ENCODE results near the gene CTBP1. TPM values are rescaled to one million over a fixed set of nuclear protein-coding genes. Genes with fewer than 3 reads are reported as not detected.

The CTBP1 gene
- polyA plus RNA-seq, 1 donor from 2014 or later: 325 TPM

DNA sequence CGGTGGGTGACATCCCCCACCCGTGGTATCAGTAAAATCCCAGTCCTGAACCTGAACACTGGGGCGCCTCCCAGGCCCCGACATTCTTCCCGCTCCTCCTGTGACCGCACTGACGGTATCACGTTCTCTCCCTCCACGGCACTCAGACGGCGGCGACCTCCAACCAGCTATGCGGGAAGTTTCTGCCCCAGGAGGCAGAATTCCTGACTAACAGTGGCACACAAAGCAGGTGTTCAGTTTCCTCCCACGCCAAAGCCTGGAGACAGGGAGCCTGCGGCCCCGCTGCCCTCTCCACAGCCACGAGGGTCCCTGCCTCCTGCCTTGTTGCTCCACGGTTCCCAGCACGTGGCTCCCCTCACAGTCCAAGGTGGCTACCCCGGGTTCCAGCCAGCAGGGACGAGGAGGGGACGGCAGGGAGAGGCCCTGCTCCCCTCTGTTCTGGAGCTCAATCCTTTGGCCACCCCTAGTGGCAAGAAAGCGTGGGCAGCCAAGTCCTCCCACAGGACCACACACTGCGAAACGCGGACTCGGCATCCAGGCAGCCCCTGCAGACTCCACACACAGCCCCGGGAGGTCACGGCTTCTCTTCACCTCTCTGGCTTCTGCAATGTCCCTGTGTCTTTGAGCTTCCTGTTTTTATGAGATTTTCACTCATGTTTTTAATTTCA, 15.2 kb downstream of the CTBP1 start:
- Histone ChIP-seq H3K9me3 (ENCODE audit: low read length) (no peaks in the 10 kb centered on the region), H3F3A (ENCODE audit: insufficient read depth, low read length, poor library complexity, severe bottlenecking) (no peaks in the 10 kb centered on the region), H2AFZ (ENCODE audit: low read depth, low read length) (no peak overlapping the region), H3K79me2 (replicated peaks; ENCODE audit: insufficient read depth, low read length) (peaks cover 20% of the 10 kb centered on the region), H3K36me3 (ENCODE audit: insufficient read depth, low read length) (peaks cover 4% of the 10 kb centered on the region), H3K9me2 (ENCODE audit: insufficient read depth, low read length) (no peaks in the 10 kb centered on the region), H3K4me3 (ENCODE audit: low read length) (peak overlapping the region; percentile 48), H3K9ac (ENCODE audit: low read length) (peak overlapping the region; percentile 53), H3K27me3 (ENCODE audit: insufficient read depth, low read depth, low read length) (no peaks in the 10 kb centered on the region), H3K27ac (ENCODE audit: low read length) (peak overlapping the region; percentile 60), H4K20me1 (ENCODE audit: insufficient read depth) (peaks cover 4% of the 10 kb centered on the region), H3K4me2 (ENCODE audit: low read length) (no peak overlapping the region)
- TF ChIP-seq TAF1 (IDR thresholded peaks at IDR 0.05; ENCODE audit: low read depth) (no peak), SMC3 (conservative IDR thresholded peaks at IDR 0.05; ENCODE audit: poor library complexity) (no peak), POLR2AphosphoS5 (IDR thresholded peaks at IDR 0.05) (no peak), EZH2 (IDR thresholded peaks at IDR 0.05; ENCODE audit: borderline replicate concordance, insufficient read depth, low read length, poor library complexity, severe bottlenecking) (no peak), MXI1 (conservative IDR thresholded peaks at IDR 0.05; ENCODE audit: poor library complexity, severe bottlenecking) (no peak)
- TF ChIP-seq, protein P1, sequence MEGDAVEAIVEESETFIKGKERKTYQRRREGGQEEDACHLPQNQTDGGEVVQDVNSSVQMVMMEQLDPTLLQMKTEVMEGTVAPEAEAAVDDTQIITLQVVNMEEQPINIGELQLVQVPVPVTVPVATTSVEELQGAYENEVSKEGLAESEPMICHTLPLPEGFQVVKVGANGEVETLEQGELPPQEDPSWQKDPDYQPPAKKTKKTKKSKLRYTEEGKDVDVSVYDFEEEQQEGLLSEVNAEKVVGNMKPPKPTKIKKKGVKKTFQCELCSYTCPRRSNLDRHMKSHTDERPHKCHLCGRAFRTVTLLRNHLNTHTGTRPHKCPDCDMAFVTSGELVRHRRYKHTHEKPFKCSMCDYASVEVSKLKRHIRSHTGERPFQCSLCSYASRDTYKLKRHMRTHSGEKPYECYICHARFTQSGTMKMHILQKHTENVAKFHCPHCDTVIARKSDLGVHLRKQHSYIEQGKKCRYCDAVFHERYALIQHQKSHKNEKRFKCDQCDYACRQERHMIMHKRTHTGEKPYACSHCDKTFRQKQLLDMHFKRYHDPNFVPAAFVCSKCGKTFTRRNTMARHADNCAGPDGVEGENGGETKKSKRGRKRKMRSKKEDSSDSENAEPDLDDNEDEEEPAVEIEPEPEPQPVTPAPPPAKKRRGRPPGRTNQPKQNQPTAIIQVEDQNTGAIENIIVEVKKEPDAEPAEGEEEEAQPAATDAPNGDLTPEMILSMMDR (IDR thresholded peaks at IDR 0.05; ENCODE audit: poor library complexity, severe bottlenecking): no peak

DNA sequence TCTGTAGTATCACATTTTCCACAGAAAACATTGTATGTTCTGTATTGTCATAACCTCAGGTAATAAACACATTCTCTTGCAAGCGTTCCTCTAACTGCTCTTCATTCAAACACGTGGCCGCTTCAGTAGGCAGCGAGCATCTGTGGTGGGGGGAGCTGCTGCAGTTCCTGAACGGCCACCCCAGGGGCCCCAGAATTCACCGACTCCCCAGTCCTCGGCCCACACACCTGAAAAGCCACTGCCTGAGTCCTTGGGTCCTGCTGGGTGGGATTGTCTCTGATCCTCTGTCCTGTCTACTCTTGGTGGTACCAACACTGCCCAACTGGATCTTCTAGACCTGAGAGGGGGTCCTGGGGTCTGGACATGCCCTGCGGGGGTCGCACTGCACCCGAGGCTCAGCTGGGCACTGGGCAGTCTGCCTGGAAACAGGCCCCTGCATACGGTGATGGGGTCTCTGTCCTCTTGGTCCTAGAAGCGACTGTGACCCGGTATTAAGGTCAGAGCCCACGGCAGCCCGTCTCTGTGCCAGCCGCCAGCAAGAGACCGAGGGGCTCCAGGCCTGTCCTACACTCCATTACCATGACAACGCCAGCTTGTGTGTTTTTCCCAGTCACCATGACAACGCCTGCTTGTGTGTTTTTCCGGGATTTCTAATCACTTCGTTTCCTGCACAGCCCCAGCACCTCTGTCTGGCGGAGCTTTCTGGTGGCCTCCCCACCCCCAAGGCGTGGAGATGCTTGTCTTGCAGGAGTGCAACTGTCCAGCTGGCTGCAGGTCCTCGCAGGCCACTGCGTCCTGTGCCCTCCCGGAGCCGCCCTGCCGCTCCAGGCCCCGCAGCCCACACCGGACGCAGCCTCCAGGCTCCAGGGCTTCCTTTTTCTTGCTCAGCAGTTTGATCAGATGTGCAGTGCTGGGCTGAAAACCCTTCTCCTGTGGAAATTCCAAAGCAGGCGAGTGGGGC, 16.0 kb downstream of the CTBP1 start:
- Histone ChIP-seq H3K9me3 (ENCODE audit: low read length) (no peaks in the 10 kb centered on the region), H3K4me2 (ENCODE audit: low read length) (no peak overlapping the region), H3K27ac (ENCODE audit: low read length) (peak overlapping the region; percentile 60), H3K9me2 (ENCODE audit: insufficient read depth, low read length) (no peaks in the 10 kb centered on the region), H3K36me3 (ENCODE audit: insufficient read depth, low read length) (peaks cover under 1% of the 10 kb centered on the region), H3F3A (ENCODE audit: insufficient read depth, low read length, poor library complexity, severe bottlenecking) (no peaks in the 10 kb centered on the region), H3K27me3 (ENCODE audit: insufficient read depth, low read depth, low read length) (no peaks in the 10 kb centered on the region), H4K20me1 (ENCODE audit: insufficient read depth) (peaks cover 4% of the 10 kb centered on the region), H3K79me2 (replicated peaks; ENCODE audit: insufficient read depth, low read length) (peaks cover 17% of the 10 kb centered on the region), H2AFZ (ENCODE audit: low read depth, low read length) (no peak overlapping the region), H3K9ac (ENCODE audit: low read length) (peak overlapping the region; percentile 53), H3K4me3 (ENCODE audit: low read length) (peak overlapping the region; percentile 48)
- TF ChIP-seq POLR2AphosphoS5 (IDR thresholded peaks at IDR 0.05) (no peak), MXI1 (conservative IDR thresholded peaks at IDR 0.05; ENCODE audit: poor library complexity, severe bottlenecking) (peak; percentile 41)

DNA sequence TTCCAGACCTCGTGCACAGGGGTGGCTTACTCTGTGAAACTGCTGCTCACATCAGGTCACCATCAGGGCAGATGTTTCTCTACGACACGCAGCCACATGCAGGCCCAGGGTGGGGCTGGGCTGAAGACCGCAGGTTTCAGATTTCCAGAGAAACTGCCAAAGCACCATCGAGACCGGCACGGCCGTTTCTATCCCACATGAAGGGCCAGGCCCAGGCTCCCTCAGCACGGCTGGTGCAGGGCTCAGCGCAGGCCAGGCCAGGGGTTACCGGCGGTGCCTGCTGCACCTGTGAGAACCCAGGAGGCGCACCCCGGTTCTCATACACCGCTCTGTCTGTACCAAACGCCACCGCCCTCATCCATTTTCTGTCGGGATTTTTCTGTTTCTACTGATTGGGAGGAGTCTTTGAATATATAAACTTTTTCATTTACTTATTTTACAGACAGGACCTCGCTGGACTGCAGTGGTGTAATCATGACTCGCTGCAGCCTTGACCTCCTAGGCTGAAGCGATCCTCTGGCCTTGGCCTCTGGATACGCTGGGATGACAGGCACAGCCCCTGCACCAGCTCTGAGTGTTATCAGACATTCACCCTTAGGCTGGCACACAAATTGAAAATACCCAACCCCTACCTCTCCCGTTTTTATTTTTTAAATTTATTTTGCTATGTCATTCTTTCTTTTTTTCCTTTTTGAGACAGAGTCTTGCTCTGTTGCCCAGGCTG, 17.1 kb downstream of the CTBP1 start:
- Histone ChIP-seq H3K79me2 (replicated peaks; ENCODE audit: insufficient read depth, low read length) (peaks cover 17% of the 10 kb centered on the region), H3K27ac (ENCODE audit: low read length) (no peak overlapping the region), H2AFZ (ENCODE audit: low read depth, low read length) (no peak overlapping the region), H3K4me3 (ENCODE audit: low read length) (no peak overlapping the region), H3K9ac (ENCODE audit: low read length) (no peak overlapping the region), H3F3A (ENCODE audit: insufficient read depth, low read length, poor library complexity, severe bottlenecking) (no peaks in the 10 kb centered on the region), H3K4me2 (ENCODE audit: low read length) (no peak overlapping the region), H3K9me2 (ENCODE audit: insufficient read depth, low read length) (no peaks in the 10 kb centered on the region), H3K9me3 (ENCODE audit: low read length) (no peaks in the 10 kb centered on the region), H4K20me1 (ENCODE audit: insufficient read depth) (peaks cover 4% of the 10 kb centered on the region), H3K36me3 (ENCODE audit: insufficient read depth, low read length) (no peaks in the 10 kb centered on the region), H3K27me3 (ENCODE audit: insufficient read depth, low read depth, low read length) (no peaks in the 10 kb centered on the region)
- TF ChIP-seq MXI1 (conservative IDR thresholded peaks at IDR 0.05; ENCODE audit: poor library complexity, severe bottlenecking) (no peak), TAF1 (IDR thresholded peaks at IDR 0.05; ENCODE audit: low read depth) (no peak), RAD21 (conservative IDR thresholded peaks at IDR 0.05) (no peak), POLR2AphosphoS5 (IDR thresholded peaks at IDR 0.05) (no peak), EP300 (conservative IDR thresholded peaks at IDR 0.05; ENCODE audit: poor library complexity, severe bottlenecking) (no peak), EZH2 (IDR thresholded peaks at IDR 0.05; ENCODE audit: borderline replicate concordance, insufficient read depth, low read length, poor library complexity, severe bottlenecking) (no peak), SMC3 (conservative IDR thresholded peaks at IDR 0.05; ENCODE audit: poor library complexity) (no peak)
- TF ChIP-seq, protein P1 (IDR thresholded peaks at IDR 0.05; ENCODE audit: poor library complexity, severe bottlenecking): no peak
- TF ChIP-seq, protein P2, sequence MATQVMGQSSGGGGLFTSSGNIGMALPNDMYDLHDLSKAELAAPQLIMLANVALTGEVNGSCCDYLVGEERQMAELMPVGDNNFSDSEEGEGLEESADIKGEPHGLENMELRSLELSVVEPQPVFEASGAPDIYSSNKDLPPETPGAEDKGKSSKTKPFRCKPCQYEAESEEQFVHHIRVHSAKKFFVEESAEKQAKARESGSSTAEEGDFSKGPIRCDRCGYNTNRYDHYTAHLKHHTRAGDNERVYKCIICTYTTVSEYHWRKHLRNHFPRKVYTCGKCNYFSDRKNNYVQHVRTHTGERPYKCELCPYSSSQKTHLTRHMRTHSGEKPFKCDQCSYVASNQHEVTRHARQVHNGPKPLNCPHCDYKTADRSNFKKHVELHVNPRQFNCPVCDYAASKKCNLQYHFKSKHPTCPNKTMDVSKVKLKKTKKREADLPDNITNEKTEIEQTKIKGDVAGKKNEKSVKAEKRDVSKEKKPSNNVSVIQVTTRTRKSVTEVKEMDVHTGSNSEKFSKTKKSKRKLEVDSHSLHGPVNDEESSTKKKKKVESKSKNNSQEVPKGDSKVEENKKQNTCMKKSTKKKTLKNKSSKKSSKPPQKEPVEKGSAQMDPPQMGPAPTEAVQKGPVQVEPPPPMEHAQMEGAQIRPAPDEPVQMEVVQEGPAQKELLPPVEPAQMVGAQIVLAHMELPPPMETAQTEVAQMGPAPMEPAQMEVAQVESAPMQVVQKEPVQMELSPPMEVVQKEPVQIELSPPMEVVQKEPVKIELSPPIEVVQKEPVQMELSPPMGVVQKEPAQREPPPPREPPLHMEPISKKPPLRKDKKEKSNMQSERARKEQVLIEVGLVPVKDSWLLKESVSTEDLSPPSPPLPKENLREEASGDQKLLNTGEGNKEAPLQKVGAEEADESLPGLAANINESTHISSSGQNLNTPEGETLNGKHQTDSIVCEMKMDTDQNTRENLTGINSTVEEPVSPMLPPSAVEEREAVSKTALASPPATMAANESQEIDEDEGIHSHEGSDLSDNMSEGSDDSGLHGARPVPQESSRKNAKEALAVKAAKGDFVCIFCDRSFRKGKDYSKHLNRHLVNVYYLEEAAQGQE (IDR thresholded peaks at IDR 0.05; ENCODE audit: borderline replicate concordance): no peak
